ENCODE measurements around the gene MARCHF9.

MARCHF9 gene

DNA sequence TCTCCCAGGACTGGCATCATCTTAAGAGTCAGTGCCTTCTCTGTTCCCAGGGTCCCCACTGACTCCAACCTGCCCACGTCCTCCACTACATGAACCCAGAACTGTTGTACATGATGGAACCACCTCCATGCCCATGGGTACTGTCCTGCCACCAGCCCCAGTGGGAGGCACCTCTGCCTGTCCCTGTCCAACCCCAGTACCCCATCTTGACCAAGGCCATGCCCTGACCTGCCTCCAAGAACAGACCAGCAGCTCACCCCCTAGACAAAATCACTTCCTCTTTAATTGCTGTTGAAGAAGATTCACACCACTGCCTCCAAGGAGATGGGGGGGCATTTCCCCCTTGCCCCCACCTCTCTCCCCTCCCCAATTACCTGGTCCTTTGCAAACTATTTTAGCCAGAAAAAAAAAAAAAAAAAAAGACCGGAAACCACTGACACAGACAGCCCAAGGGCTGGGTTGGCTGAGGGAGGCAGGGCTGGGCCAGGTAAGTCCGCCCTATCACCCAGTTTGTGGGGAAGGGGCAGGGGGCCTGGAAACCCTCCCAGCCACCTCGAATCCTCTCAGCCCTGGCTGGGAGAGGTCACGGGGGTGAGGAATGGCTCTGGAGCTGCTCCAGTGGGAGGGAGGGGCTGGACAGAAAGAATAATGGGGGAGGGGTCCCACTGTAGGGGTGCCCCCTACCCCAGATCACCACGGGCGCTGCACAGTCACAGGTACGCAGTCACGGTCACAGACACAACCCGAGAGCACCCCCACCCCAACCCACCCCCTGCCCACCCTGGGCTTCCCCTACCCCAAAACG, 29.8 kb upstream of the MARCHF9 start:
- no peak for DNase-seq (ENCODE audit: low read depth)

GRCh38 chr12:57725851-57726150, 29.1 kb upstream of the MARCHF9 start:
- no peak for DNase-seq (ENCODE audit: low read depth)

GRCh38 chr12:57726151-57726883, 28.6 kb upstream of the MARCHF9 start:
- no peak for DNase-seq (ENCODE audit: low read depth)

DNA sequence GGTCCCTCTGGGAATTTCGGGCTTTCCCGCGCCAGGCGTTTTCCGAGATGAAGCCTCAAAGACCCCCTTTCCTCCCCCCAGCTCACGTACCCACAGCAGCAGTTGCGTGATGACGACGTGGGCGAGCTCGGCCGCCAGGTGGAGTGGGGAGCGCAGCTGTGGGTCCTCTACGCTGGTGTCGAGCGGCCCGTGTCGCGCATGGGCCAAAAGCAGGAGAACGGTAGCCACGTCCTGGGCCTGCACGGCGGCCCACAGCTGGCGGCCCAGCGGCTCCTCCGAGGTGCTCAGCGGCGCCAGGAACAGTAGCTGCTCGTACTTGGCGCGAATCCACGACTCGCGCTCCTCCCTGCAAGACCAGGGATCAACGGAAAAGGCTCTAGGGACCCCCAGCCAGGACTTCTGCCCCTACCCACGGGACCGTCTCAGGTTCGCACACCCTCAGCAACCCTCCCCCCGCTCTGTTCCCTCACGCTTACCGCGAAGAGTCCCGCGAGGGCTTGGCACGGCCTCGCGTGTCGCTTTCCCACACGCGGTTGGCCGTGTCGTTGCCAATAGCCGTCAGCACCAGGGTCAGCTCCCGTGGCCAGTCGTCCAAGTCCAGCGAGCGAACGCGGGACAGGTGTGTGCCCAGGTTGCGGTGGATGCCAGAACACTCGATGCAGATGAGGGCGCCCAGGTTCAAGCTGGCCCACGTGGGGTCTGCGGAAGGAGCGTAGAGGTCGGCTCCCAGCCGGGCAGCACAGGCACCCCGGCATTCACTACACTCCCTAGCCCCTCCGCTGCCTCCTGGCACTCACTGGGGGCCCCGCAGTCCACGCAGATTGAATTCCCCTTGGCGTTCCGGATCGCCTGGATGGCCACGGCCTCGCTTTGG, 27.8 kb upstream of the MARCHF9 start:
- DNase-seq (ENCODE audit: low read depth): no peak

DNA sequence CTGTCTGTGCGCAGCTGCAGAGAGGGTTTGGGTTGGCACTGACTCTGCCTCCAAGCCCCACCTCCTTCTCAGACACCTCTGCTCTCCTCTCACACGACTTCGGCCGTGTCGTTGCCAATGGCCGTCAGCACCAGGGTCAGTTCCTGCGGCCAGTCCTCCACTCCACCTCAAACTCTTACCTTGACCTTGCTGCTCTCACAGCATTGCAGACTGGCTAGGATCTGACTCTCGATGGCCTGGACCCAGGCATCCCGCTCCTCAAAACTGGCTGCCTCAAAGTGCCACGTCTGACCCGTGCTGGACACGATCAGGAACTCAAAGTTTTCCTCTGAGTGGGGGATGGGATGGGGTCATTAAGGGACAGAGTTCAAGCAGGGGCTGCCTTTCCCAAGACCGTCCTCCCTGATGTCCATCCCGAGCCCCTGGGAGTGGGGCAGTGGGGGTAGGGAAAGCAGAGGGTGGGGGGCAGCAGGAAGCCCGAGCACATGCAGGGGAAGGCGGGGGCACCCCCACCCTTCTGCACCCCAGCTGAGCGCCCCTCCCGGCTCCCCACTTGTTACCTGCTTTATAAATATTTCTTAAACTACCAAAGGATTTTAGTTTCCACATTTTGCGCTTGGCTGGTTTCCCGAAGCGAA, 27.0 kb upstream of the MARCHF9 start:
- no peak for DNase-seq (ENCODE audit: low read depth)

DNA sequence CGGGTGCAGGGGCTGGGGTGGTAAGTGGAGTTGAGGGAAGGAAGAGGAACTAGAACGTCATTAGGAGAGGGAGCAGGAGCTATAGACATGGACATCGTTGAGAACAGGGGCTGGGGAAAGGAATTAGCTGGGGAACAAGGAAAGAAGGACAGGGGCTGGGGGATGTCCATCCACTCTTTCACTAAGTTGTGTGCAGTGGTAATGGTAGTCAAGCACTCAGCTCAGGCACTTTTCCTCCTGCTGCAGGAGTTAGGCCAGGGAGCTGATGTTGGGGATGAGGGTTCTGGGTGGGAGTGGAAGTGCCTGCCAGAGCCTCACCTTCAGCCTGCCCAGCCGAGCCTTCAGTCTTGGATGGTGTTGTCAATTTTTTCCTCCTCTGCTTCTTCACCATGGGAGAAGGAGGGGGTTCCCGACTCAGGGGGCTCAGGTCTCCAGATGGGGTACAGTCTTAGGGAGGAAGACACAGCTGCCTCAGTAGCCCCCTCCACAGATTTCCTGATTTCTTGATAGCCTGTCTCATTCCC, 25.5 kb upstream of the MARCHF9 start:
- no peak for DNase-seq (ENCODE audit: low read depth)

DNA sequence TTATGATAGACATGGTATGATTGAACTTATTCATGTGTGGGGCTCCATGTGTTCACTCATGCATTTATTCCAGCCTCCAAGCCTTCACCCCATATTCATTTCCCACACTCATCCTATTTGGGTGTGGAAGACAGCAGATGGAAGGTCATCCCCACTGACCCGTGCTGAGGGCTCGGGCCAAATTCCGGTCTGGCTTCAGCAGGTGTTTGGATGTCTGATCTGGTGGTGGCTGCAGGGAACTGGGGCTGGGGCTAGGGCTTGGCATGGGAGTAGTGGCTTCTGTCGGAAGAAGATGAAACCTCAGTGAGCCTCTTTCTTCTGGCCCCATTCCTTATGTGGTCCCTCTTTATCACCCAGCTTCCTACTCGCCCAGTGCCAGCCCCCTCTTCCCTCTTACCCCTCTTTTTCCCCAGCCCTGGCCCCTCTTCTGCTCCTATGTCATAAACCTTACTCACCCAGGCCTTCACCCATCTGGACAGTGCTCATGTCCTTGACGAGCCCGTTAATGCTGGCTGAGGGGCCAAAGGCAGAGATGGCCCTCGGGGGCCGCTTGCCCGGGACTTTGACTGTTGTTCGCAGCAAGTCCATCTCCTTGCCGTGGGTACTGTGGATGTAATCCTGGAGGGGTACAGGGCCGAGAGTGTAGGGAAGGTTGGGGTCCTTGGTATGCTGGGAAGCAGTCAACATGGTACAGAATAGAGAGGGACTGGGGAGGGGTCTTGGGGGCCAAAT, 24.4 kb upstream of the MARCHF9 start:
- no peak for DNase-seq (ENCODE audit: low read depth)

DNA sequence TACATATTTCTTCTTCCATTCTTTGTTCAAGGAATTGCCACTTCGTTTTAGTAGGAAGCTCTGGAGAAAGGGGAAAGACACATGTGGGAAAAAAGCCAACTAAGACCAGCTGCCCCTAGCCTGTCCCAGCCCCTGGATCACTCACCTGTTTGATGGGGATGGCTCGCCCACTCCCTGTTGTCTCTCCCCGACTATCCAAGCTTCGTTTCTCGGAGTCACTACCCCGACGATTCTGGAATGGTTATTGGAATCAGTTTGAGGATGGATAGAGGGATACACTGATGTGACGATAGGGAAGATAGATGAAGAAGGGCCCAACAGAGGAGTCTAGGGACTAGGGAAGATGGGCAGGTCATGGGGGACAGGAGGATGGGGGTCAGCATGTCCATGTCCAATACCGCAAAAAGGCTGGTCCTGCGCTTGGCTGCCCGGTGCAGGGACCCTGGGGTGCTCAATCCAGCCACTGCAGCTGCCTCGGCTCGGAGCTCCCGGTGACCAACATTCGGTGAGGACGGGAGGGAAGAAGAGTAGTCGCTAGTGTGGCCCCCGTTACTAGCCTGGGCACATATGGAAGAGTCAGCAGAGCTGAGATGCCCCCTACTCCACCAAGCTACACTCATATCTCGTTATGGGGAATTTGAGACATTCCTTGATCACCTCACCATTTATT, 23.4 kb upstream of the MARCHF9 start:
- DNase-seq (ENCODE audit: low read depth): no peak

DNA sequence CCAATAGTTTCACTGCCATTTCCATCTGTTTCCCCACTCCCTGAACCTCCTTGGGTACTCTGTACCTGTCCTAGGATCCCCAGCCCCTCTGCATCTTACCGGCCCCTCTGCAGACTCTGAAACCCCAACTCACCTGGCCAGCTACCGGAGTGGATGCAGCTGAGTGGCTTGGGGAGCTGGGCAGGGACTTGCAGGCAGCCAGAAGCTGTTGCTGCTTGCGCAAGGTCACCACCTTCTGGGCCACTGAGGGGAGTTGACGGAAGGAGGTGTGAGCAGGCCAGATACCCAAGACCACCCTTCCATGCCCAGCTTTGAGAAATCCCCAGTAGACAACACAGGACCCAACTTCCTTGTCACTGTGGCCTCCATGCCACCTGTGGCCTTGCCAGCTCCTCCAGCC, 22.6 kb upstream of the MARCHF9 start:
- DNase-seq (ENCODE audit: low read depth): no peak

DNA sequence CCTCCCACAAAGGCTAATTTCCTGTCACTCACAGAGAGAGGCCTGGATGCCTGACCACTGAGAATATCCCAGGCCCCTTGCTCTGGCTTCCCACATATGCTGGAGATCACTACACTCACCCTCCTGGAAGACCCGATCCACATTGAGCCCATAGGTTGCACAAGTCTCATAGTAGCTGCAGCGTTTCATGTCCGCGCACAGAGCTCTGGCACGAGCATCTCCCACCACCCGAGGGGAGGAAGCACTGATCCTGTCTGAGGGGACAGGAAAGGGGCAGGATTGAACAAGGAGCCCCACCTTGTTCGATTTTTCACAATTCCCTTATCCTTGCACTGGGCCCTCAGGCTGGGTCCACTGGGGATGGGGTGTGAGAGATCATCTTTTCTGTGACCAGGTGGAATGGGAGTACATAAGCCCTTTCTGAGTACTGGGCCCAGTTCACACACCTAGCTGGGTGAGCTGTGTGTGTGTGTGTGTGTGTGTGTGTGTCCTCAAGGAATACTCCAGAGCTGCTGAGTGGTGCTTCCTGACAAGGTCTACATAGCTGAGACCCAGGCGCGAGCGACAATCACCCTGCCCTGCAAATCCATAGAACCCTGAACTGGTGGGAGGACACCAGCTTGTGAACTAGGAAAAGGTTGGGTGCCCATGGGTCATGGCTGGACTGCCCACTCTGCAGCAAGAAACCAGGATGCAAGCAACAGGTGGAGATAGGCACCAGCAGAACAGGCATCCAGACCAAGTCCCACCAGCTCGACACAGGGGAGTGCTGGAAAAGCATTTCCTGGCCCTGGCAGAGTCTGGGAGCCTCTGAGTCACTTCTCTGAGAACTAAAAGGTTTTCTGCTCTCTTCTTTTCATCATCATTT, 21.9 kb upstream of the MARCHF9 start:
- no peak for DNase-seq (ENCODE audit: low read depth)

DNA sequence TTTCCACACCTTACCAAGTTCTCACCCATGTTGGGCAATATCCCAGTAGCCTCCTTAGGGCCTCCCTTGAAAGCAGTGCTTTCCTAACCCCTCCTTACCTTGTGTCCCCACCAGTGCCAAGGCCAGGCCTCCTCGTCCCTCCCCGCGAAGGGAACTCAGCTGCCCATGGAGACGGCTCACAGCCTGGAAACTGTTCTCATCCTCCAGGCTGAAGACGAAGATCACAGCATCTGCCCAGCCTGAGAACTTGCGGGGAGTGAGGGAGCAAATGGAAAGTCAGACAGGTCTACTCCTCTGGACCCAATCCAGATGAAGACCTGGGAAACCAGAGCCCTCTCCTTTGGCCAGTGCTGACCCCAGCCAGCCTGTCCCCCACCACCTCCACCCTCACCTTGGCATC, 21.0 kb upstream of the MARCHF9 start:
- DNase-seq (ENCODE audit: low read depth): no peak

DNA sequence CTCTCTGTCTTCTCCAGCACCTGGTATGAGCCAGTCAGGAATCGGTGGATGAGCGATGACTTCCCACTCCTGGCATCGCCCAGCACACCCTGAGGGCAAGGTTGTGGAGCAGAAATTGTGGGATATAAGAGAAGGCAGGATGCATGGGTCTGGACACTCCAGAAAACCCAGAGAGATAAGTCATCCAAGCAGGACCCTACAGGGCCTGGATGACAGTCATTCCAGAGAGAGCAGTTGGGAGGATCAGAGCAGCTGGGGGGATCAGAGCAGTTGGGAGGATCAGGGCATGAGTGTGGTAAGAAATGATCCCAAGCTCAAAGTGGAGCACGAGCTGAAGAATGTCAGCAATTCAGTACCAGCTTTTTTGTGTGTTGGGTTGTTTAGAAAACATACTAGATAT, 20.3 kb upstream of the MARCHF9 start:
- no peak for DNase-seq (ENCODE audit: low read depth)

GRCh38 chr12:57735198-57735855, 19.6 kb upstream of the MARCHF9 start:
- DNase-seq (ENCODE audit: low read depth): no peak

- no peak for DNase-seq (ENCODE audit: low read depth)
Measured at GRCh38 chr12:57735952-57736740, 18.8 kb upstream of the MARCHF9 start.

- no peak for DNase-seq (ENCODE audit: low read depth)
Measured at GRCh38 chr12:57736741-57737466, 18.0 kb upstream of the MARCHF9 start.

- no peak for DNase-seq (ENCODE audit: low read depth)
Measured at GRCh38 chr12:57737467-57738460, 17.1 kb upstream of the MARCHF9 start.

All from CMK (cell line).